HG02970 (cell line): ENCODE data around the gene KCNG4.

Source experiments
- ATAC-seq: cut with Tn5 transposase; IDR thresholded peaks from one replicate; pipeline ENCODE4 v1.9.1; 2021; ENCODE audit warnings: mild to moderate bottlenecking, moderate library complexity, moderate number of reproducible peaks; ENCODE audit not compliant: unreplicated experiment, low FRiP score

Gene KCNG4

GRCh38 chr16:84239909-84240308 is at the start of gene KCNG4:
Gene KCNG4 (minus strand): TSS chr16:84240012. CDS start chr16:84237485, 2,527 bp downstream.
- no peak for ATAC-seq

- ATAC-seq, result no peak
Measured at GRCh38 chr16:84288902-84289301, 49.1 kb upstream of the KCNG4 start.

GRCh38 chr16:84286578-84287240 is 46.9 kb upstream of the KCNG4 start:
- no peak for ATAC-seq

GRCh38 chr16:84284154-84284722 is 44.4 kb upstream of the KCNG4 start:
- no peak for ATAC-seq

GRCh38 chr16:84283314-84284153 is 43.7 kb upstream of the KCNG4 start:
- ATAC-seq, result no peak

GRCh38 chr16:84282533-84282932 is 42.7 kb upstream of the KCNG4 start:
- no peak for ATAC-seq

GRCh38 chr16:84281074-84281473 is 41.3 kb upstream of the KCNG4 start:
- no peak for ATAC-seq

GRCh38 chr16:84279881-84280280 is 40.1 kb upstream of the KCNG4 start:
- no peak for ATAC-seq

- ATAC-seq, result no peak
Measured at GRCh38 chr16:84278968-84279367, 39.2 kb upstream of the KCNG4 start.

GRCh38 chr16:84278333-84278732 is 38.5 kb upstream of the KCNG4 start:
- ATAC-seq, result no peak

GRCh38 chr16:84277244-84277823 is 37.5 kb upstream of the KCNG4 start:
- no peak for ATAC-seq

- ATAC-seq, result no peak
Measured at GRCh38 chr16:84275585-84276151, 35.9 kb upstream of the KCNG4 start.

- ATAC-seq, result no peak
Measured at GRCh38 chr16:84274515-84274914, 34.7 kb upstream of the KCNG4 start.

GRCh38 chr16:84272740-84273320 is 33.0 kb upstream of the KCNG4 start:
- no peak for ATAC-seq

GRCh38 chr16:84271866-84272265 is 32.1 kb upstream of the KCNG4 start:
- ATAC-seq, result no peak

GRCh38 chr16:84271037-84271436 is 31.2 kb upstream of the KCNG4 start:
- ATAC-seq, result no peak

- ATAC-seq, result no peak
Measured at GRCh38 chr16:84270531-84270930, 30.7 kb upstream of the KCNG4 start.

- no peak for ATAC-seq
Measured at GRCh38 chr16:84270071-84270470, 30.3 kb upstream of the KCNG4 start.

GRCh38 chr16:84268291-84269040 is 28.7 kb upstream of the KCNG4 start:
- no peak for ATAC-seq

GRCh38 chr16:84267380-84267779 is 27.6 kb upstream of the KCNG4 start:
- no peak for ATAC-seq
